ENCODE data around the gene CSNK1E. TPM values are rescaled to one million over a fixed set of nuclear protein-coding genes. Genes with fewer than 3 reads are reported as not detected.

The CSNK1E gene
- total RNA-seq, 6 experiments from 2014 or later: 19.9 to 41.8 (median 27.4) TPM

GRCh38 chr22:38250643-38251340, 66.4 kb downstream of the CSNK1E start:
- Histone ChIP-seq H3K4me3 (no peak overlapping the region), H3K4me1 (no peaks in the 10 kb centered on the region), H3K27ac (no peak overlapping the region), H3K36me3 (peaks cover 0 to 8% (median 0%) of the 10 kb centered on the region in 4 donors), H3K27me3 (no peaks in the 10 kb centered on the region), H3K9me3 (no peaks in the 10 kb centered on the region)
- 79% methylated on average over 4 of the region's 13 CpGs for WGBS (ENCODE audit: insufficient coverage, low coverage, low lambda C conversion rate, missing lambda C conversion rate)
- DNase-seq (no peak), ATAC-seq (no peak)
- intact Hi-C loops (cut with DNase I): no loop called here
- TF ChIP-seq CTCF (IDR thresholded peaks at IDR 0.05): no peak
- TF ChIP-seq POLR2A (IDR thresholded peaks at IDR 0.05): no peak

DNA sequence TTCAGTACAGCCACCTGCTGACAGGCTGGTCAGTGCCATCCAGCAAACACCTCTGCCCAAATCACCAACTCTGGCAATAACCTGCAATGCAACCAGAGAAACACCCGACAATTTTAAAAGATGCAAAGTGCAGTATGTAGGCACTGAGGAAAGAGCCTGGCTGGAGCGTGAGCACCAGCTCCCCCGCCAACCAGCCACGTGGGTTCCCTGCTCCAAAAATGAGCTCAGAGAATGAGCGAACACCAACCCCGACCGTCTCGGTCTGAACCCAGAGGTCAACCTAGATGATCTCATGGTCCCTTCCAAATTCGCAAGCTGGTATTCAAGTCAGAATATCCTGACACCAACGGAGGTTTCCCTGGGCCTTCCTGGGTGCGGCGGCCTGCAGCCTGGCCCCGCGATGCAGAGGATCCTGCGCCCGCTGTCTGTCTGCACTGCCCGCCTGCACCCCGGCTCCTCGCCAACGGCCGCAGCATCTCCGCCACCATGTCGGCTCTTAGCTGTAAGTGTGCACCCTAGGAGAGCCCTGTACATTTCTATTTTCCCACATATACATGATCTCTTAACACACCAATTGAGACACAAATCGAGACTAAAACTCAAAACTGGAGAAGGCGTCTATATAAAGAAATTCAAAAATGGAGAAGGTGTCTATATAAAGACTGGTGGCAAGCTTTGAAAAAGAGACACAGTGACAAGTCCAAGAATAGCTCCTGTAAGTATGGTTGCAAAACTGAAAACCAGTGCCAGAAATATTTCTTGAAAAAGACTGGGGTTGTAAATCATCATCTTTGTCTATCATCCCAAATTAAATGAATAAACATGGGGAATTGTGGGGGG, 67.2 kb downstream of the CSNK1E start:
- peaks cover 0 to 8% (median 0%) of the 10 kb centered on the region in 4 donors for H3K36me3 ChIP-seq
- no peaks in the 10 kb centered on the region for H3K27me3 ChIP-seq
- TF ChIP-seq CTCF (IDR thresholded peaks at IDR 0.05): no peak
- no peak for TF ChIP-seq POLR2A (IDR thresholded peaks at IDR 0.05)
- 95% methylated on average over 11 of the region's 25 CpGs for WGBS (ENCODE audit: insufficient coverage, low coverage, low lambda C conversion rate, missing lambda C conversion rate)
- intact Hi-C loops (cut with DNase I): no loop called here
- no peaks in the 10 kb centered on the region for H3K9me3 ChIP-seq
- H3K4me3 ChIP-seq: no peak overlapping the region
- ATAC-seq (no peak), DNase-seq (no peak)
- H3K27ac ChIP-seq: no peak overlapping the region
- no peaks in the 10 kb centered on the region for H3K4me1 ChIP-seq

GRCh38 chr22:38249301-38249700, 67.9 kb downstream of the CSNK1E start:
- H3K36me3 ChIP-seq: peaks cover 0 to 8% (median 3%) of the 10 kb centered on the region in 4 donors
- WGBS (ENCODE audit: insufficient coverage, low coverage, low lambda C conversion rate, missing lambda C conversion rate): 100% methylated on average over 2 of the region's 3 CpGs
- TF ChIP-seq POLR2A (IDR thresholded peaks at IDR 0.05): no peak
- TF ChIP-seq CTCF (IDR thresholded peaks at IDR 0.05): no peak
- intact Hi-C loops (cut with DNase I): no loop called here
- no peaks in the 10 kb centered on the region for H3K4me1 ChIP-seq
- no peak overlapping the region for H3K4me3 ChIP-seq
- H3K27me3 ChIP-seq: no peaks in the 10 kb centered on the region
- DNase-seq (no peak), ATAC-seq (no peak)
- H3K27ac ChIP-seq: no peak overlapping the region
- H3K9me3 ChIP-seq: no peaks in the 10 kb centered on the region

DNA sequence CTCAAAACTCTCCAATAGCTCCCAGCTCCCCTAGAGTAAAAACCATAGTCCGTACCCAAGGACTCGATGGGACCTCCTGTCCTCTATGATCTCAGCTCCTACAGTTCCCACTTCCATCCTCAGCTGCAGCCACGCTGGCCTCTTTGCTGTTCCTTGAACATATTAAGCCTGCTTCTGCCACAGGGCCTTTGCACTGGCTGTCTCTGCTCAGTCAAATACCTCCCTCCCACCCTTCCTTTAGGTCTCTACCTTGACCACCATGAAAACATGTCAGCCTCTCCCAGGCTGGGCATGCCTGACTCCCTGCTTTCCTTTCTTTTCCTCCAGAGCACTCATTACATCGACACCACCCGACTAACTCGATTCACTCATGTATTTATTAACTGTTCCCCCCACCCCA, 69.0 kb downstream of the CSNK1E start:
- WGBS (ENCODE audit: insufficient coverage, low coverage, low lambda C conversion rate, missing lambda C conversion rate): 100% methylated on average over 5 of the region's 6 CpGs
- intact Hi-C loops (cut with DNase I): no loop called here
- H3K4me1 ChIP-seq: no peaks in the 10 kb centered on the region
- no peak for ATAC-seq
- no peak for TF ChIP-seq POLR2A (IDR thresholded peaks at IDR 0.05)
- no peak for TF ChIP-seq CTCF (IDR thresholded peaks at IDR 0.05)
- no peak overlapping the region for H3K4me3 ChIP-seq
- no peaks in the 10 kb centered on the region for H3K27me3 ChIP-seq
- no peak for DNase-seq
- no peak overlapping the region for H3K27ac ChIP-seq
- peaks cover 0 to 8% (median 3%) of the 10 kb centered on the region in 4 donors for H3K36me3 ChIP-seq
- no peaks in the 10 kb centered on the region for H3K9me3 ChIP-seq
